ENCODE data around the gene EXO1. TPM values are rescaled to one million over a fixed set of nuclear protein-coding genes. Genes with fewer than 3 reads are reported as not detected.

Gene EXO1
- total and polyA plus RNA-seq, 12 donors = 0.06 to 1.4 (median 0.41) TPM; not detected in 4

GRCh38 chr1:241934201-241934848 is 86.3 kb downstream of the EXO1 start:
- intact Hi-C loops (cut with DNase I) = no loop called here
- Histone ChIP-seq H3K4me3 (no peak overlapping the region), H3K27me3 (no peaks in the 10 kb centered on the region), H3K9me3 (peaks cover 0 to 11% (median 0%) of the 10 kb centered on the region in 11 donors), H3K36me3 (no peaks in the 10 kb centered on the region), H3K4me1 (no peaks in the 10 kb centered on the region), H3K27ac (no peak overlapping the region)
- WGBS, 2 donors = 56 to 61% methylated on average over 12 of the region's 12 CpGs
- no peak for DNase-seq
- no peak for ATAC-seq
- no peak for TF ChIP-seq CTCF (IDR thresholded peaks at IDR 0.05)

GRCh38 chr1:241934866-241935265 is 86.9 kb downstream of the EXO1 start:
- WGBS, 2 donors = 51 to 67% methylated on average over 7 of the region's 7 CpGs
- Histone ChIP-seq H3K4me3 (no peak overlapping the region), H3K36me3 (no peaks in the 10 kb centered on the region), H3K27ac (no peak overlapping the region), H3K9me3 (peaks cover 0 to 16% (median 0%) of the 10 kb centered on the region in 11 donors), H3K27me3 (no peaks in the 10 kb centered on the region), H3K4me1 (no peaks in the 10 kb centered on the region)
- TF ChIP-seq CTCF (IDR thresholded peaks at IDR 0.05) = no peak
- ATAC-seq (peak in 1 of 8 donors; percentile 42), DNase-seq (no peak)
- intact Hi-C loops (cut with DNase I) = no loop called here

Other genes starting within 250 kb of the EXO1 start
- gene CHML, start 207.8 kb upstream of the EXO1 start, total RNA-seq = 10 to 100 TPM in 3 of 10 donors, 1 to 10 TPM in 7; 4.8 to 11.4 (median 8.0) TPM
- 1 to 10 TPM; 1.7 to 2.9 TPM for gene CHML, start 207.8 kb upstream of the EXO1 start, polyA plus RNA-seq
- gene OPN3, start 207.8 kb upstream of the EXO1 start, total RNA-seq = 1 to 10 TPM; 3.3 to 9.1 (median 4.9) TPM
- gene OPN3, start 207.8 kb upstream of the EXO1 start, polyA plus RNA-seq = 1 to 10 TPM; 5.3 to 7.6 TPM
- gene WDR64, start 195.9 kb upstream of the EXO1 start, total RNA-seq = under 1 TPM in 1 of 10 donors, not detected in 9; 0.59 TPM
- gene WDR64, start 195.9 kb upstream of the EXO1 start, polyA plus RNA-seq = not detected
- not detected for gene BECN2, start 109.6 kb downstream of the EXO1 start, total RNA-seq
- gene BECN2, start 109.6 kb downstream of the EXO1 start, polyA plus RNA-seq = not detected
- gene MAP1LC3C, start 150.9 kb downstream of the EXO1 start, total RNA-seq = under 1 TPM in 5 of 10 donors, not detected in 5; 0.26 to 0.61 (median 0.35) TPM
- under 1 TPM in 1 of 2 donors, not detected in 1; 0.29 TPM for gene MAP1LC3C, start 150.9 kb downstream of the EXO1 start, polyA plus RNA-seq